GM12875 (cell line): Measurements from ENCODE around the gene MB21D2.
A peak's percentile ranks its signal among the peaks of the same experiment; 100 is the strongest.

Experiments used
- H3K4me3 ChIP-seq: one replicate; pipeline ENCODE4 v1.5.1; 2011; ENCODE audit warnings: low read depth, low read length, control low read depth
- TF ChIP-seq, protein P1 (sequence below): IDR thresholded peaks from 2 replicates; pipeline ENCODE4 v1.5.1; 2011; ENCODE audit warnings: low read depth, mild to moderate bottlenecking, control low read depth, inconsistent platforms, low read length, moderate library complexity, borderline replicate concordance; ENCODE audit not compliant: insufficient read depth

Gene MB21D2

DNA sequence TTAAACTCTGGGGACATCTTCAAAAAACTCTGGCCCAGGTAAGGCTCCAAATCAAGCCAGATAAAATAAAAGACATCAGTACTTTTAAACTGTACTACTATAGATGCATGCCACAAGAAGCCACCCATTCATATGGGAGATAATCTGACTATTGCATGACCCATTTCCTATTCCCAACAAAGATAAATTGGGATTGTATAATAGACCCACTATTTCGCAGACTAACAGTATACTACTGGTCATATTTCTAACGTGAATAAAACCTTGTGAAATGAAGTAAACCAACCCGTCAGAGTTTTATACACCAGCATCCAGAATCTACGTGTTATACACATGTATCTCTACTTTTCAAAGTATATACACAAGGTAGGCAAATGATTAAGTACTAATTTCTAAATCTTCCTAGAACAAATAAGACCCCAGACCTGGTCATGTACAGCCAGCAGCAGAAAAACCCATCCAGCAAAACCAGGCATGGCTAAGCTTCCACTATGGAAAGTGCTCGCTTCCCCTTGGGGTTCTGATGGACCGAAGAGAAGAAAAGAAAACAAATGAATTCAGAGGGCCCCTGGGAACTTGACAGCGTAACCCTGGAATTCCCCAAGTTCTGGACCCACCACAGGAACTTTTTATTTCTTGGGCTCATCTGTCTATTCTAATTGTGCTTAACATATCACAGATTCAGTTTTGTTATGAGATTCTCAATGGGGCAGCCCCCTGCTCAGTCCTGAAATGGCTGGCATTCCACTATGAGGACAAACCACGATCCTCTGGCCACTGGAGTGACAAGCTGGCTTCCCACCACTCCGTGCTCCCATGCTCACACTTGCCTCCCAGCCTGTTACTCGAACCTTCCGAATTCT lies 69.1 kb downstream of the MB21D2 start:
- H3K4me3 ChIP-seq, result peak overlapping the region; percentile 15

DNA sequence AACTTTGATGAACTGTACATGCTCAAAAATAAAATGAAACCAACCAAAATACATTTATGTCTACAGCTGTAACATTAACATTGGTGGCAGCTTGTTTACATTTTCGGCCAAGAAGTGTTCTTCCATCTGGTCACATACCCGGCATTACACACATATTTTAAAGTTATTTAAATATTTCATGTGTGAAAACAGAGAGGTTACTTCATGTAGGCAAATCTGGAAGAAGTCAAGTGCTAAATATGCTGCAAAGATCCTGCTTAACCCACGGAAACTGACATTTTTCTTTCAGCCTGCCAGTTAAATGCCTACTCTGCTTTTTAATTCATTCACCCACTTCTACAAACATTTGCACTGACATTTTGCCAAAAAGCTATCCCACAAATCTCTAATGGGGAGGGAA lies 69.7 kb downstream of the MB21D2 start:
- TF ChIP-seq, protein P1, sequence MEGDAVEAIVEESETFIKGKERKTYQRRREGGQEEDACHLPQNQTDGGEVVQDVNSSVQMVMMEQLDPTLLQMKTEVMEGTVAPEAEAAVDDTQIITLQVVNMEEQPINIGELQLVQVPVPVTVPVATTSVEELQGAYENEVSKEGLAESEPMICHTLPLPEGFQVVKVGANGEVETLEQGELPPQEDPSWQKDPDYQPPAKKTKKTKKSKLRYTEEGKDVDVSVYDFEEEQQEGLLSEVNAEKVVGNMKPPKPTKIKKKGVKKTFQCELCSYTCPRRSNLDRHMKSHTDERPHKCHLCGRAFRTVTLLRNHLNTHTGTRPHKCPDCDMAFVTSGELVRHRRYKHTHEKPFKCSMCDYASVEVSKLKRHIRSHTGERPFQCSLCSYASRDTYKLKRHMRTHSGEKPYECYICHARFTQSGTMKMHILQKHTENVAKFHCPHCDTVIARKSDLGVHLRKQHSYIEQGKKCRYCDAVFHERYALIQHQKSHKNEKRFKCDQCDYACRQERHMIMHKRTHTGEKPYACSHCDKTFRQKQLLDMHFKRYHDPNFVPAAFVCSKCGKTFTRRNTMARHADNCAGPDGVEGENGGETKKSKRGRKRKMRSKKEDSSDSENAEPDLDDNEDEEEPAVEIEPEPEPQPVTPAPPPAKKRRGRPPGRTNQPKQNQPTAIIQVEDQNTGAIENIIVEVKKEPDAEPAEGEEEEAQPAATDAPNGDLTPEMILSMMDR, result no peak
- no peak overlapping the region for H3K4me3 ChIP-seq

More for the DNA sequence above, 69.1 kb downstream of the MB21D2 start:
- TF ChIP-seq, protein P1, result no peak

DNA sequence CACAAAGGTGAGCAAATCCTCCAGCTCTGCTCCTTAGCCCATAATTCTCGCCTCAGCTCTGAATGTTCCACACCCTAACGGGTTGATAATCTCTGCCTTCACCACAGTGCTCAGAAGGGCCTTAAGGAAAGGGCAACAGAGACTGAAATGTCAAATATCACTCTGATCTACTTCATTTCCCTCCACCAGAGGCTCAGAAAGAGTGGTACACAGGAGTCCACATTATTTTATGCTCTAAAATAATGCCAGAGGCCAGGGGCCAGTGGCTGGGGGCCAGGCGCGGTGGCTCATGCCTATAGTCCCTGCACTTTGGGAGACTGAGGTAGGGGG lies 72.2 kb downstream of the MB21D2 start:
- H3K4me3 ChIP-seq, result no peak overlapping the region
- TF ChIP-seq, protein P1, result no peak

DNA sequence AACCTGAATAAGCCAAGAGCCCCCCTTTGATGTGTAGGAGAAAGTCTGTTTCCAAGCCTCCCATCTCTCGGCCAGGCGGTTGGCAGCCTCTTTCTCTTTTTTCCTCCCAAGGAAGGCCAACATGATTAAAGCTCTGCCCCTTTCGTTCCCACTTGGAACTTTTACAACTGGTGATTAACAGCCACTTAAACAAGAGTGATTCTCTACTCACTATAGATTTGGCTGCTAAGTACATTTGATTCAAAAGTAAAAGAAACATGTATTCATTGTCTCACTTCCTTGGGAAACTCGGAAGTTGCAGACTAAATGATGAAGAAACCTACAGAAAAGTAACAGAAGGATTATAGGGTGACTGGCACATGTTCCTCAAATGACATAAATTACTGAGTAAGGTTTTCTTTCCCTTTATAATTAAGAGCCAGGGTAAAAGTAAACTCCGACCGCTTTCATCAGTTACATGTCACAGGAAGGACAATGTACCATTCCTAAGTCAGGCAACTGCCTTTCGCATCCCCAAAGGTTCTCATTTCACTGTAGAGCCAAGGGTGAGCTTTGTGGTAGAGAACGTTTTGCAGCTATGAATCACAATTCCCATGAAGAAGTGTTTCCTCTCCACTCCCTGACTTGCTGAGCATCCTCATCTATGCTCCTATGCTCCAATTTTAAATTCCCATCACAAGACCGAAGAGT lies 72.7 kb downstream of the MB21D2 start:
- no peak overlapping the region for H3K4me3 ChIP-seq
- TF ChIP-seq, protein P1, result no peak

DNA sequence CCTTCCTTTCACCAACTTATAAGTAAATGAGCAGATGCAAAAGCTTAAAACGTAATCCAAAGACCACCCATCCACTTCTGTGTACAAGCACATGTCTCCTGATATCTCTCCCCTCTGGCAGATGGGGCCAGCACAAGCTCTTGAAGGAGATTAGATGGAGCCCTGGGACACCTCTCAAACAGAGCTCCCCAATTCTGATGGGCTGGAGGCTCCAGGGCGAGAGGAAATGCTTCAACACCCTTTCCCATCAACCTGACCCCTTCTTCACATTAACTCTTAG lies 73.2 kb downstream of the MB21D2 start:
- TF ChIP-seq, protein P1, result no peak

DNA sequence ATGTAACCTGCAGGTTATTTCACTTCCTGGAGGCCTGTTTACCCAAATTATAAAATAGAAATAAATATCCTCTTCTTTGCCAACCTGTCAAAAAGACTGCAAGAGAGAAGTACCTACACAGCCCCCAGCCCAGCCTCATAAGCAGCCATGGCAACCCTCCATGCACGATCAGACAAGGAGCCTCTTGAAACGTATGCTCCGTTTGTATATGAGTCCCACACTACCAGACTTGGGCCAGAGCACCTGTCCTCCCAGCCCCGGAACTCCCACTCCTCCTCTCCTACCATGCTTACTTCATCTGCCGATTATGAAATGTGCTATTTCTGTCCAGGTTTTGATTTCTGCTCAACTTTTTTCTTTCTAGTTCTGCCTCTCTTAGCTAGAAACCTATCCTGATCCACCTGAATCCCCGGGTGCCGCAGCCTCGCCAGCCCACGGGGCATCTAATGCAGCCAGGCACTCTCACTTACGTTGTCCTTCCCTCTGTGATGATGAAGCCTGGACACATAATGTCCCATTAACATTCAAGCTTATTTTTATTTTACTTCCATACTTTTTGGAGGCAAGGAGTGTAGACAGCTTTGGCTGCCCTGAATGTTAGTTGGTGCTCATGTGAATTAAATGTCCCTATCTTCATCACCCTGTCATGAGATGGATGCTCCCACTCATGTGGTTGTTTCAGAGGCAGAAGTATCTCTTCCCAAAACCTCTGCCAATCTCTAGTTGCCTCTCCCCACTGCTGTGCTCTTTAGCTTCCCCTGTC lies 73.8 kb downstream of the MB21D2 start:
- no peak overlapping the region for H3K4me3 ChIP-seq

More for the DNA sequence above, 73.2 kb downstream of the MB21D2 start:
- H3K4me3 ChIP-seq, result no peak overlapping the region

More for the DNA sequence above, 73.8 kb downstream of the MB21D2 start:
- TF ChIP-seq, protein P1, result no peak
